Transverse colon (tissue), 4 donors: ENCODE results near the gene NSMF. TPM values are rescaled to one million over a fixed set of nuclear protein-coding genes. Genes with fewer than 3 reads are reported as not detected.

Experiments used
- DNase-seq: peaks from one replicate; pipeline ENCODE4 v3.0.0-alpha.2; 2019
- H3K27ac ChIP-seq, 4 donors: fragments of 200-600 bp; sonication (generic); 2 replicates each; pipeline ENCODE4 v1.5.1; 2016 to 2018; ENCODE audit warnings: inconsistent platforms in 4 of 4
- H3K27me3 ChIP-seq: fragments of 200-600 bp; sonication (generic); 2 replicates; pipeline ENCODE4 v1.5.1; 2017; ENCODE audit warnings: inconsistent platforms
- H3K36me3 ChIP-seq, 4 donors: fragments of 200-600 bp; sonication (generic); 2 replicates each; pipeline ENCODE4 v1.5.1; 2017 to 2019; ENCODE audit warnings: inconsistent platforms in 4 of 4
- H3K4me1 ChIP-seq, 4 donors: fragments of 200-600 bp; sonication (generic); 2 replicates each; pipeline ENCODE4 v1.5.1; 2017 to 2020; ENCODE audit warnings: inconsistent platforms in 4 of 4
- H3K4me3 ChIP-seq, 4 donors: fragments of 200-600 bp; sonication (generic); 1 replicate in 1 of 4; 2 replicates in 3 of 4; pipeline versions ENCODE4 v1.5.1 to v1.6.1; 2017 to 2019; ENCODE audit warnings: inconsistent platforms in 4 of 4
- H3K9me3 ChIP-seq, 2 donors: fragments of 200-600 bp; sonication (generic); 2 replicates each; pipeline ENCODE4 v1.5.1; 2017 to 2019; ENCODE audit warnings: inconsistent platforms in 2 of 2
- EP300 ChIP-seq: sonication (generic); formaldehyde crosslinking; IDR thresholded peaks from one replicate; pipeline ENCODE4 v1.6.1; 2017; ENCODE audit warnings: antibody characterized with exemption, low read depth
- POLR2A ChIP-seq: fragments of 450-650 bp; IDR thresholded peaks from one replicate; pipeline ENCODE4 v1.6.1; 2016; ENCODE audit warnings: antibody characterized with exemption, mild to moderate bottlenecking, moderate library complexity
- POLR2AphosphoS5 ChIP-seq, 3 donors: sonication (generic); formaldehyde crosslinking; IDR thresholded peaks; one replicate each; pipeline ENCODE4 v1.6.1; 2016; ENCODE audit warnings: antibody characterized with exemption in 3 of 3
- WGBS, 2 donors: methylation state at CpG; one replicate each; pipeline ENCODE4 v1.1.5; 2018; ENCODE audit warnings: low coverage in 1 of 2; 5-methylcytosine and 5-hydroxymethylcytosine counted together
- in situ Hi-C, 4 donors: fragments of 200-750 bp; cut with MboI; loops; one replicate each; pipeline versions ENCODE4 v1.15.0 to v1.15.1; 2017; ENCODE audit warnings: low sequenced_read_pairs in 3 of 4, low pct_ligation_motif_present in 1 of 4, low pct_unique_long_range_greater_than_20kb in 1 of 4
- intact Hi-C: fragments of 100-400 bp; cut with DNase I; formaldehyde crosslinking; loops from one replicate; pipeline ENCODE4 v1.15.1; 2023; ENCODE audit warnings: low total_unique reads
- total RNA-seq, 4 donors: library from RNA; depleted of rRNA; stranded (reverse); fragments of >200 nt; gene quantifications; one replicate each; pipeline ENCODE4 v1.1.0, GENCODE V29; 2016
- TF ChIP-seq, protein P1 (sequence below), 5 experiments: fragments of 200-600 bp in 3 of 5; fragments of 450-650 bp in 2 of 5; sonication (generic) in 3 of 5; IDR thresholded peaks; 1 replicate in 2 of 5; 2 replicates in 3 of 5; pipeline ENCODE4 v1.5.1; 2016 to 2017; ENCODE audit warnings: antibody characterized with exemption in 5 of 5, inconsistent platforms in 3 of 5, mild to moderate bottlenecking in 2 of 5, moderate library complexity in 1 of 5

NSMF gene
- total RNA-seq, 4 donors from 2014 or later: 44.6 to 130 (median 55.2) TPM

DNA sequence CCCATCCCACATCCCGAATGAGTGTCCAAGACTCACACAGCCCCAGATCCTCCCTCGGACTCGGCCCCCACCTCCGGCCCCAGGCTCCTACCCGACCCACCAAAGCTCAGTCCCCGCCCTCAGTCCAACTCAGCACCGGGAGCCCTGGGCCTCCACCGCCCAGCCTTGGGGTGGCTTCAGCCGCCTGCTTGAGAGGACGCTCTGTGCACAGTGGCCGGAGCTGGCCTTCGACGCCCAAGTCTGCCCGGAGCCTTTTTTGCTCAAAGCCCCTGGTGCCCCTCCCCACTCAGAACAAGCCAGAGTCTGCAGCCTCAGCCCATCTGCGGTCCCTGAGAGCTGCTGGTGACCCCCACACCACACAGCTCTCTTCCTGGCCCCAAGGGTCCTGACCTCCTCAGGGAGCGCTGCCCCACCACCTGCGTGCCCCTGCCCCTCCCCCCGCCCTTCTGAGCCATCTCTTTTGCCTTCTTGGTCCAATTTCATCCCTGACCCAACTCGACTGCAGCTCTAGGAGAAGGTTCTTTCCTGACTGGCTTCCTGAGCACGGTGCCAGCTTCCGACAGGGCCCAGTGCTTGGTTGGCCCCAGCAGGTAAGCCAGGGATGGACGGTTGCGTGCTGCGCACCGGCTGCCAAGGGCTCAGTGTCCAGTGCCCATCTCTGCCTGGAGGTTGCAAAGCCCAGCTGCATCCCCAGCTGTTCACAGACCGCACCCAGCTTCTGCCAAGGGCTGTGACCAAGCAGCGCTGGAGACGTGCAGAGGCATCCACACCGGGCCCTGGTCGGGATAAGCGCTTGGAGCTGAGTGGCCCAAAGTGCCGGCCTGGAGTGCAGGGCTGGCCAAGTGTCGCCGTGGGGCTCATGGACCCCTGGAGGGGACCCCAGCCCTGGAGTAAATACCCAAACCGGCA lies 27.7 kb upstream of the NSMF start:
- 76% methylated on average over 29 of the region's 35 CpGs; no CpG with 5 or more reads in 1 of the 2 donors for WGBS, 2 donors
- no peak overlapping the region for H3K27ac ChIP-seq
- intact Hi-C loops (no loop called here), in situ Hi-C loops (no loop called here)
- no peaks in the 10 kb centered on the region for H3K36me3 ChIP-seq
- no peak overlapping the region for H3K4me3 ChIP-seq
- no peak for DNase-seq
- TF ChIP-seq POLR2AphosphoS5 (IDR thresholded peaks at IDR 0.05) (no peak), EP300 (no peak), POLR2A (no peak)
- TF ChIP-seq, protein P1, sequence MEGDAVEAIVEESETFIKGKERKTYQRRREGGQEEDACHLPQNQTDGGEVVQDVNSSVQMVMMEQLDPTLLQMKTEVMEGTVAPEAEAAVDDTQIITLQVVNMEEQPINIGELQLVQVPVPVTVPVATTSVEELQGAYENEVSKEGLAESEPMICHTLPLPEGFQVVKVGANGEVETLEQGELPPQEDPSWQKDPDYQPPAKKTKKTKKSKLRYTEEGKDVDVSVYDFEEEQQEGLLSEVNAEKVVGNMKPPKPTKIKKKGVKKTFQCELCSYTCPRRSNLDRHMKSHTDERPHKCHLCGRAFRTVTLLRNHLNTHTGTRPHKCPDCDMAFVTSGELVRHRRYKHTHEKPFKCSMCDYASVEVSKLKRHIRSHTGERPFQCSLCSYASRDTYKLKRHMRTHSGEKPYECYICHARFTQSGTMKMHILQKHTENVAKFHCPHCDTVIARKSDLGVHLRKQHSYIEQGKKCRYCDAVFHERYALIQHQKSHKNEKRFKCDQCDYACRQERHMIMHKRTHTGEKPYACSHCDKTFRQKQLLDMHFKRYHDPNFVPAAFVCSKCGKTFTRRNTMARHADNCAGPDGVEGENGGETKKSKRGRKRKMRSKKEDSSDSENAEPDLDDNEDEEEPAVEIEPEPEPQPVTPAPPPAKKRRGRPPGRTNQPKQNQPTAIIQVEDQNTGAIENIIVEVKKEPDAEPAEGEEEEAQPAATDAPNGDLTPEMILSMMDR (IDR thresholded peaks at IDR 0.05): no peak
- H3K27me3 ChIP-seq: no peaks in the 10 kb centered on the region
- peaks cover 0 to 12% (median 9%) of the 10 kb centered on the region in 4 donors for H3K4me1 ChIP-seq
- H3K9me3 ChIP-seq: no peaks in the 10 kb centered on the region

DNA sequence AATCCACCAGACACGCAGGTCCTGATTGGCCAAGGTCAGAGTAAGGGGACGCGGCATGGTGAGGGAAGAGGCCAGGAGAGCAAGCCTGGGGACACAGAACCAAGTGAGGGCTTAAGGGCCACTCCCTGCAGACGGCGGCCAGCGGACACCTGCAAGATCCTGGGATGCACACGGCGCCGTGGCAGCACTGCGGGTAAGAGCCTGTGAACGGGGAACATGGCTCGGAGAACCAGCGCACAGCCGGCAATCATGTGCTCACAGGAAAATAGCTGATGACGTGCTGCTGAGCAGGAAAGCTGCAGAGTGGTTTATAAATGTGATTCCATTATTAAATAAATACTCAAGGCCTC lies 27.0 kb upstream of the NSMF start:
- intact Hi-C loops (no loop called here), in situ Hi-C loops (no loop called here)
- Histone ChIP-seq H3K27me3 (no peaks in the 10 kb centered on the region), H3K4me3 (no peak overlapping the region), H3K36me3 (no peaks in the 10 kb centered on the region), H3K27ac (no peak overlapping the region), H3K4me1 (peaks cover 0 to 12% (median 10%) of the 10 kb centered on the region in 4 donors), H3K9me3 (no peaks in the 10 kb centered on the region)
- DNase-seq: no peak
- TF ChIP-seq EP300 (no peak), POLR2AphosphoS5 (IDR thresholded peaks at IDR 0.05) (no peak), POLR2A (no peak)
- TF ChIP-seq, protein P1 (IDR thresholded peaks at IDR 0.05): no peak
- WGBS, 2 donors: 94% methylated on average over 15 of the region's 15 CpGs; no CpG with 5 or more reads in 1 of the 2 donors

DNA sequence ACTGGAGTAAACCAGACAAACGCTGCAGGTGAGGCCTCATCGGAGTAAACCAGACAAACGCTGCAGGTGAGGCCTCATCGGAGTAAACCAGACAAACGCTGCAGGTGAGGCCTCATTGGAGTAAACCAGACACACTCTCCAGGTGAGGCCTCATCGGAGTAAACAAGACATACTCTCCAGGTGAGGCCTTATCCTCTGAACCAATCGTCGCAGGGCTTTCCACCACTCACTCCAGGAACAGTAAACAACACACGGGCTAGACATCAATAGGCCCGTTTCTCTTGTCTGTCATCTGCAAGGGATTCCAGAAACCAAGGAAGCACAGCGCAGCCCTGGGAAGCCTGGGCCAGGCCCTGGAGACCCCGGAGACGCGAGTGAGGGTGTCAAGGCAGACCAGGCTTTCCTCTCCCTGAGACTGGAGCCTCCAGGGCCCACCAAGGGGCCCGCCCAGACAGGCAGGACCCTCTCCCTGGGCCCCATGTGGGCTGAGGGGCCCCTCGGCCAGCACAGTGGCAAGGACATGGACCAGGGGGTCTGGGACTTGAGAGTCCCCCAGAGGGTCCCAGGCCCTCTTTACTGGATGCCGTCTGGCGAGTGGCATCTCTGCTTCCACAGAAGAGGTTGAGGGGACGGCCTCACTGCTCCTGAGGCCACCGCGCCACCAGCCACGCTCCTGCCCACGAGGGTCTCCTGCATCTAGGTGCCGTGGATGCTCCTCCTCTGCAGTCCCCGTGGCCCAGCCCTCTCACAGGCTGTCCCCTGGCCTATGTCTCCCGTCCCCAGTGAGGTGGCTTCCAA lies 26.4 kb upstream of the NSMF start:
- in situ Hi-C loops: no loop called here
- no peak for TF ChIP-seq POLR2A
- TF ChIP-seq POLR2AphosphoS5 (IDR thresholded peaks at IDR 0.05): no peak
- TF ChIP-seq EP300: no peak
- TF ChIP-seq, protein P1 (IDR thresholded peaks at IDR 0.05): no peak
- DNase-seq: no peak

More for the DNA sequence above, 26.4 kb upstream of the NSMF start:
- peaks cover 0 to 12% (median 10%) of the 10 kb centered on the region in 4 donors for H3K4me1 ChIP-seq
- no peaks in the 10 kb centered on the region for H3K9me3 ChIP-seq
- WGBS, 2 donors: 88 to 100% methylated on average over 2 to 26 of the region's 26 CpGs
- no peak overlapping the region for H3K27ac ChIP-seq
- H3K36me3 ChIP-seq: no peaks in the 10 kb centered on the region
- no peaks in the 10 kb centered on the region for H3K27me3 ChIP-seq
- intact Hi-C loops: no loop called here
- no peak overlapping the region for H3K4me3 ChIP-seq
